HG03159 (cell line): ENCODE results near the gene NCSTN.

ENCODE experiments used
- ATAC-seq: cut with Tn5 transposase; IDR thresholded peaks from one replicate; pipeline ENCODE4 v1.9.1; 2021; ENCODE audit warnings: mild to moderate bottlenecking, moderate library complexity; ENCODE audit not compliant: unreplicated experiment

NCSTN gene

DNA sequence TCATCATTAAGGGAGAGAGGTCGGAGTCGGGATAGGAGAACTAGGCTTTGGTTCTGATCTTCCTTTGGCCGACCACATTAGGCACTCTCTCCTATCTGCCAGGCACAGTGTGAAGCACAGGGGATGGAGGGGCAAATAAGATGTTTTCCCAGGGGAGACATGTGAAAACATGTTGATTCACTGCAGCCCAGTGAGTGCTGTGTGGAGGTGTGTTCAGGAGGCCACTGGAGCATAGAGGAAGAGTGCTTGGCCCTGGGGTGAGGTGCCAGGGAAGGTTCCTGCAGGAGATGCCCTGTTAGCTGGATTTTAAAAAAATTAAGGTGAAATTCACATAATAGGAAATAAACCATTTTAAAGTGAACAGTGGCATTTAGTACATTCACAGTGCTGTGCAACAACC lies 60.9 kb downstream of the NCSTN start:
- ATAC-seq: no peak

DNA sequence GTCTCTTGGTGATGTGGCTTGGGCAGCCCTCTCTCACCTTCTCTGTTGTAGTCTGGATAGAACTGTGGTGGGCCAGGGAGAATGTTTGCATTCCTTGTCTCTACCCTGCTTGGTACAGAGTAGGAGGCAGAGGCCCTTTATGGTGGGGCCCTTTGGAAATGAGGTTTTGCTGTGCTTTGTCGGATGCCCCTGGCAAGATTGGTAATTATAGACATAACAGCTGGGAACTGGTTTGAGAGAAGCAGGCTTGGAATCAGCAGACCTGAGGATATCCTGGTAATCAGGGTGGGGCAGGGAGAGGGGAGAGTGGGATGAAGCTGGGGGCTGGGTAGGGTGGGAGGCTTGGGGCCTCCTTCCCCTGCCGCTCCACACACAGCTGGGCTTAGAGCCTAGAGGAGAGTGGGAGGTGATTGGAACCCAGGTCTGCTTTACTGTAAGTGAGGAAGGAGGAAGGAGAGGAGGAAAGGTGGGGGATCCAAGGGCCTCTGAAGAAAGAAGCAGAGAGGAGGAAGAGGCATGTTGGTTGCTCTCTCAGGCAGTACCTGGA lies 62.2 kb downstream of the NCSTN start:
- no peak for ATAC-seq

DNA sequence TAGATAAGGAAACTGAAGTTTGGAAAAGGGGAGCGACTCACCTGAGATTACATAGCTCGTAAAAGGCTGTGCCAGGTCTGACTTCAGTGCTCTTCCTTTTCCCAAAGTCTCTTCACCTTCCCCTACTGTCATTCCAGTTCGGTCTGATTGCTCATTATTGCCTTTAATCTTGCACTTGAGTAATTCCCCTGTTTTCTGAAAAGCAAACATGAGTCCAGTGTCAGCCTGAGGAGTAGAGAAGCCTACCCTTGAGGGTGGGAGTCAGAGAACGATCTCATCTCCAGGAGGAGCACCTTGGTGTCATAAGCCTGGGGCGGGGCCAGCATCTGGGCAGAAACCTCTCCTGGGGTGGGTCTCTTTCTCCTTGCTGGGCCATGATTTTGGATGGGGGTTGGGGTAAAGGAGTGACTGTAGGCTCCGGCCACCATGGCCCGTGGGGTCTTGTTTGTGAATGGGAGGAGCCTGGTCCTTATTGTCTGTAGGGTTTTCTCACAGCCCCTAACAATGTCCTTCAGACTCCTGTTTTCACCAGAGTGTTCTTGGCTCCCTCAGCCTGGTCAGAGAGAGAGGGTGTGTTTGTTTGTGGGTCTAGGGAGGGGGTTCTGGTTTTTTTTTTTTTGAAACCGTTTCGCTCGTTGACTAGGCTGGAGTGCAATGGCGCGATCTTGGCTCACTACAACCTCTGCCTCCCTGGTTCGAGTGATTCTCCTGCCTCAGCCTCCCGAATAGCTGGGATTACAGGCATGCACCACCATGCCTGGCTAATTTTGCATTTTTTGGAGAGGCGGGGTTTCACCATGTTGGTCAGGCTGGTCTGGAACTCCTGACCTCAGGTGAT lies 63.2 kb downstream of the NCSTN start:
- no peak for ATAC-seq

DNA sequence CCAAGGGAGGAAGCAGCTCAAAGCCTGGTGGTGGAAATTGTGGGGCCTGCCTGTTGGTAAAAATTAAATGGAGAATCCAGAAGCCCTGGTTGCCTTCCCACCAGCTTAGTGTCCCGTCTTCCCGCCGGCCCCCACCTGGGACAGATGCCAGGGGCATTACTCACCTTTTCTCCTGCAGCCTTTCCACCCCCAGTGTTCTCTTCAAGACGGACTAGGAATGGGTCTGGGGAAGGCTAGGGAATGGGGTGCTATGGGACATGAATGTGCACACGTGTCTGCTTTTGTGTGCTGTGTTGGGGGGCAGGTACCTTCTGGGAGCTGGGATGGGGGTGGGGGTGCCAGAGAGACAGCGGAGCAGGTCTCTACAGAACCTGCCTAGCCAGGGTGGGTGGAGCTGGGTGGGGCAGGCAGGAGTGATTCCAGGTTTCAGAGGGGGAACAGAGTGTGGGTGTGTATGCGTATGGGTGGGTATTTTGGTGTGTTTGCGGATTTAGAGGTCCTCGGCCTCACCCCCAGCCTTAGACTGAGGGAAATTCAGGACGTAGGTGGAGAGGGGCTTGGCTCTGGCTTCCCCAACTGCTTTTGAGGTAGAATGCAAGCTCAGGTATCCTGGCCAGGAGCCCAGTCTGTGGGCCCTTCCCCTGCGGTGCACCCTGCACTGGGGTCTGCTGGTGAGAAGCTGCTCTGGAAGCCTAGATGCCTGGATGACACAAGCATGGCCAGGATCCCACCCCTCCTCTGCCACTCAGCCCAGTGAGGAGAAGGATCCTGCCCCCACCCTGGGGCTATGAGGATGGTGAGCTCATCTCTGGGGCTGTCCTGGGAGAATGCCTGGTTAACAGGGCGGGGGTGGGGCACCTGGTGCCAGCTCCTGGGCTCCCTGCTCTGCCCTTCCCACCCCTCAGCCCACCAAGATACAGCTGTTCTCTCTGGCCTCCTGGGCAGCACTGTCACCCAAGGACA lies 64.9 kb downstream of the NCSTN start:
- no peak for ATAC-seq
